Osteoblast (primary cell): ENCODE results near the gene FITM1. TPM values are rescaled to one million over a fixed set of nuclear protein-coding genes. Genes with fewer than 3 reads are reported as not detected.

Experiments used
- DNase-seq: peaks from one replicate; pipeline ENCODE4 v3.0.0; 2011; ENCODE audit warnings: low spot score, mixed read lengths; ENCODE audit not compliant: insufficient read length; ENCODE audit errors: missing footprints
- H2AFZ ChIP-seq: 2 replicates; pipeline ENCODE4 v1.6.0; 2011; ENCODE audit warnings: mild to moderate bottlenecking, low read length
- H3K27ac ChIP-seq: 2 replicates; pipeline ENCODE4 v1.5.1; 2011; ENCODE audit warnings: mild to moderate bottlenecking, low read depth, low read length, moderate library complexity
- H3K27me3 ChIP-seq: 2 replicates; pipeline ENCODE4 v1.6.0; 2012; ENCODE audit warnings: mild to moderate bottlenecking, control low read depth, inconsistent platforms, low read length, moderate library complexity; ENCODE audit not compliant: insufficient read depth
- H3K36me3 ChIP-seq: 2 replicates; pipeline ENCODE4 v1.5.1; 2011; ENCODE audit warnings: mild to moderate bottlenecking, low read length, control low read depth, moderate library complexity; ENCODE audit not compliant: insufficient read depth
- H3K4me1 ChIP-seq: 2 replicates; pipeline ENCODE4 v1.5.1; 2011; ENCODE audit warnings: mild to moderate bottlenecking, low read length, control low read depth, moderate library complexity; ENCODE audit not compliant: insufficient read depth
- H3K4me2 ChIP-seq: 2 replicates; pipeline ENCODE4 v1.6.0; 2011; ENCODE audit warnings: mild to moderate bottlenecking, low read length; ENCODE audit not compliant: insufficient read depth
- H3K4me3 ChIP-seq: fragments of 200-600 bp; sonication (generic); 3 replicates; pipeline ENCODE4 v1.5.1; 2012; ENCODE audit warnings: mild to moderate bottlenecking, low read length, inconsistent platforms; ENCODE audit not compliant: insufficient read depth
- H3K79me2 ChIP-seq: 2 replicates; pipeline ENCODE4 v1.6.0; 2012; ENCODE audit warnings: mild to moderate bottlenecking, low read length, control low read depth, inconsistent platforms; ENCODE audit not compliant: insufficient read depth
- H3K9me3 ChIP-seq: 2 replicates; pipeline ENCODE4 v1.5.1; 2011; ENCODE audit warnings: low read depth, low read length, control low read depth
- H4K20me1 ChIP-seq: 2 replicates; pipeline ENCODE4 v1.6.0; 2012; ENCODE audit warnings: mild to moderate bottlenecking, low read length, control low read depth; ENCODE audit not compliant: insufficient read depth
- CTCF ChIP-seq: IDR thresholded peaks from 2 replicates; pipeline ENCODE4 v1.5.1; 2011; ENCODE audit warnings: mild to moderate bottlenecking, low read depth, low read length, moderate library complexity; ENCODE audit errors: extremely low read depth
- total RNA-seq: library from RNA; depleted of rRNA; stranded (reverse); fragments of >200 nt; gene quantifications from 2 replicates; pipeline ENCODE4 v1.2.3, GENCODE V29; 2012

Gene FITM1
- total RNA-seq, 1 donor, result 0.72 TPM

- no peaks in the 10 kb centered on the region for H3K9me3 ChIP-seq
- no peak for TF ChIP-seq CTCF
- no peak overlapping the region for H3K4me2 ChIP-seq
- H3K4me1 ChIP-seq, result no peaks in the 10 kb centered on the region
- no peak overlapping the region for H2AFZ ChIP-seq
- H3K4me3 ChIP-seq, result no peak overlapping the region
- no peak overlapping the region for H3K27ac ChIP-seq
- no peaks in the 10 kb centered on the region for H3K79me2 ChIP-seq
- no peak for DNase-seq
- H3K36me3 ChIP-seq, result peaks cover 17% of the 10 kb centered on the region
- H3K27me3 ChIP-seq, result no peaks in the 10 kb centered on the region
- no peaks in the 10 kb centered on the region for H4K20me1 ChIP-seq
Measured at GRCh38 chr14:24126939-24127338, 3.5 kb upstream of the FITM1 start.

GRCh38 chr14:24127673-24128072 is 2.8 kb upstream of the FITM1 start:
- H3K4me2 ChIP-seq, result no peak overlapping the region
- H3K27ac ChIP-seq, result no peak overlapping the region
- no peak for TF ChIP-seq CTCF
- no peak overlapping the region for H2AFZ ChIP-seq
- H4K20me1 ChIP-seq, result no peaks in the 10 kb centered on the region
- no peak for DNase-seq
- H3K36me3 ChIP-seq, result peaks cover 14% of the 10 kb centered on the region
- H3K4me3 ChIP-seq, result no peak overlapping the region
- no peaks in the 10 kb centered on the region for H3K9me3 ChIP-seq
- H3K27me3 ChIP-seq, result no peaks in the 10 kb centered on the region
- H3K79me2 ChIP-seq, result no peaks in the 10 kb centered on the region
- no peaks in the 10 kb centered on the region for H3K4me1 ChIP-seq

GRCh38 chr14:24129410-24129998 is 955 bp upstream of the FITM1 start:
- TF ChIP-seq CTCF, result no peak

GRCh38 chr14:24130717-24131548 is 474 bp downstream of the FITM1 start:
- no peaks in the 10 kb centered on the region for H3K36me3 ChIP-seq
- no peak overlapping the region for H3K4me2 ChIP-seq
- no peaks in the 10 kb centered on the region for H3K9me3 ChIP-seq
- H3K4me3 ChIP-seq, result no peak overlapping the region
- no peak overlapping the region for H3K27ac ChIP-seq
- no peaks in the 10 kb centered on the region for H4K20me1 ChIP-seq
- no peak for TF ChIP-seq CTCF
- H3K79me2 ChIP-seq, result no peaks in the 10 kb centered on the region
- H3K4me1 ChIP-seq, result peaks cover 4% of the 10 kb centered on the region
- DNase-seq, result peak; percentile 54
- H2AFZ ChIP-seq, result no peak overlapping the region
- H3K27me3 ChIP-seq, result no peaks in the 10 kb centered on the region

More at GRCh38 chr14:24129410-24129998, 955 bp upstream of the FITM1 start:
- DNase-seq, result no peak
- Histone ChIP-seq H3K27ac (no peak overlapping the region), H4K20me1 (no peaks in the 10 kb centered on the region), H3K4me1 (no peaks in the 10 kb centered on the region), H3K79me2 (no peaks in the 10 kb centered on the region), H3K4me2 (no peak overlapping the region), H3K27me3 (no peaks in the 10 kb centered on the region), H3K4me3 (no peak overlapping the region), H3K36me3 (no peaks in the 10 kb centered on the region), H2AFZ (no peak overlapping the region), H3K9me3 (no peaks in the 10 kb centered on the region)
